ENCODE results near the gene RFX7.

GRCh38 chr15:56102441-56102840, 141.2 kb downstream of the RFX7 start:
- TF ChIP-seq, protein P1, sequence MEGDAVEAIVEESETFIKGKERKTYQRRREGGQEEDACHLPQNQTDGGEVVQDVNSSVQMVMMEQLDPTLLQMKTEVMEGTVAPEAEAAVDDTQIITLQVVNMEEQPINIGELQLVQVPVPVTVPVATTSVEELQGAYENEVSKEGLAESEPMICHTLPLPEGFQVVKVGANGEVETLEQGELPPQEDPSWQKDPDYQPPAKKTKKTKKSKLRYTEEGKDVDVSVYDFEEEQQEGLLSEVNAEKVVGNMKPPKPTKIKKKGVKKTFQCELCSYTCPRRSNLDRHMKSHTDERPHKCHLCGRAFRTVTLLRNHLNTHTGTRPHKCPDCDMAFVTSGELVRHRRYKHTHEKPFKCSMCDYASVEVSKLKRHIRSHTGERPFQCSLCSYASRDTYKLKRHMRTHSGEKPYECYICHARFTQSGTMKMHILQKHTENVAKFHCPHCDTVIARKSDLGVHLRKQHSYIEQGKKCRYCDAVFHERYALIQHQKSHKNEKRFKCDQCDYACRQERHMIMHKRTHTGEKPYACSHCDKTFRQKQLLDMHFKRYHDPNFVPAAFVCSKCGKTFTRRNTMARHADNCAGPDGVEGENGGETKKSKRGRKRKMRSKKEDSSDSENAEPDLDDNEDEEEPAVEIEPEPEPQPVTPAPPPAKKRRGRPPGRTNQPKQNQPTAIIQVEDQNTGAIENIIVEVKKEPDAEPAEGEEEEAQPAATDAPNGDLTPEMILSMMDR (IDR thresholded peaks at IDR 0.05), result no peak
- TF ChIP-seq POLR2A (IDR thresholded peaks at IDR 0.05), result no peak
